HepG2 (cell line): Measurements from ENCODE around the gene OCIAD2. TPM values are rescaled to one million over a fixed set of nuclear protein-coding genes. Genes with fewer than 3 reads are reported as not detected.
A peak's percentile ranks its signal among the peaks of the same experiment; 100 is the strongest.

Experiments used
- ATAC-seq: fragments of 200-7000 bp; cut with Tn5 transposase; 3 replicates; pipeline ENCODE4 v1.9.1; 2020; ENCODE audit warnings: mild to moderate bottlenecking, moderate library complexity
- BruUV-seq: library from RNA; stranded (reverse); fragments of 400-500 nt; replicated peaks from 2 replicates; lab custom pipeline; 2021; lab: Mats Ljungman, UMichigan
- CTCF ChIA-PET: fragments of 300-600 bp; formaldehyde crosslinking; extraction: SDS; loops from one replicate; lab custom pipeline; 2021; ENCODE audit warnings: low total read pairs, inconsistent platforms, low intra/inter-chr PET ratio; lab: Yijun Ruan, JAX
- POLR2A ChIA-PET: fragments of 350-600 bp; sonication (Branson Sonifier 250); formaldehyde crosslinking; loops from one replicate; lab custom pipeline; 2020; ENCODE audit warnings: antibody characterized with exemption, inconsistent platforms; lab: Yijun Ruan, JAX
- DNase-seq: peaks from one replicate; pipeline ENCODE4 v3.0.0-alpha.2; 2015; ENCODE audit warnings: low spot score
- FAIRE-seq: peaks from 3 replicates; lab custom pipeline; 2011; peaks lifted over from hg19 to GRCh38; lab: Jason Lieb, UNC
- H2AFZ ChIP-seq: one replicate; pipeline ENCODE4 v1.6.1; 2011; ENCODE audit warnings: low read length, inconsistent platforms
- H3K27ac ChIP-seq: fragments of 300-600 bp; 3 replicates; pipeline ENCODE4 v1.8.0; 2011; ENCODE audit warnings: mixed run types, mild to moderate bottlenecking, mixed read lengths, low read length, inconsistent platforms; ENCODE audit not compliant: insufficient read depth; ENCODE audit errors: extremely low read length
- H3K27me3 ChIP-seq, 2 experiments: fragments of 200-600 bp in 1 of 2; 2 replicates in 1 of 2; 3 replicates in 1 of 2; pipeline versions ENCODE4 v1.6.0 to v1.8.0; 2011; ENCODE audit warnings: low read length in 2 of 2, mild to moderate bottlenecking in 2 of 2, moderate library complexity in 2 of 2, inconsistent platforms in 1 of 2; ENCODE audit not compliant: insufficient read depth in 2 of 2, control insufficient read depth in 1 of 2
- H3K36me3 ChIP-seq, 2 experiments: fragments of 200-600 bp in 1 of 2; replicated peaks in 1 of 2; 2 replicates in 1 of 2; 3 replicates in 1 of 2; pipeline versions ENCODE4 v1.5.1 to v1.8.0; 2011; ENCODE audit warnings: low read length in 2 of 2, inconsistent platforms in 1 of 2; ENCODE audit not compliant: insufficient read depth in 2 of 2, control insufficient read depth in 1 of 2
- H3K4me1 ChIP-seq: 2 replicates; pipeline ENCODE4 v1.5.1; 2012; ENCODE audit warnings: low read length, inconsistent platforms; ENCODE audit not compliant: insufficient read depth
- H3K4me2 ChIP-seq: 2 replicates; pipeline ENCODE4 v1.6.0; 2011; ENCODE audit warnings: low read depth, low read length, inconsistent platforms
- H3K4me3 ChIP-seq, 3 experiments: fragments of 200-600 bp in 1 of 3; sonication (generic), shearing (Covaris generic) in 1 of 3; replicated peaks in 1 of 3; 2 replicates each; pipeline ENCODE4 v1.5.1; 2011 to 2016; ENCODE audit warnings: low read length in 3 of 3, inconsistent platforms in 2 of 3, low read depth in 2 of 3, mild to moderate bottlenecking in 2 of 3, control low read depth in 1 of 3, mixed read lengths in 1 of 3; ENCODE audit not compliant: insufficient read depth in 1 of 3
- H3K79me2 ChIP-seq: one replicate; pipeline ENCODE4 v1.6.1; 2011; ENCODE audit warnings: low read length, inconsistent platforms; ENCODE audit not compliant: insufficient read depth
- H3K9ac ChIP-seq: 2 replicates; pipeline ENCODE4 v1.6.0; 2011; ENCODE audit warnings: mild to moderate bottlenecking, low read depth, low read length, inconsistent platforms; ENCODE audit not compliant: insufficient read depth
- H3K9me3 ChIP-seq: 2 replicates; pipeline ENCODE4 v1.5.1; 2012; ENCODE audit warnings: mild to moderate bottlenecking, low read length
- H4K20me1 ChIP-seq: 2 replicates; pipeline ENCODE4 v1.6.0; 2011; ENCODE audit warnings: inconsistent platforms, mild to moderate bottlenecking, low read length, moderate library complexity; ENCODE audit not compliant: insufficient read depth
- BRCA1 ChIP-seq: sonication (generic); formaldehyde crosslinking; IDR thresholded peaks from 2 replicates; pipeline ENCODE4 v1.4.0; 2020; ENCODE audit warnings: missing genetic modification reagents
- CEBPG ChIP-seq: IDR thresholded peaks from 2 replicates; pipeline ENCODE4 v1.6.1; 2016
- EHMT2 ChIP-seq: fragments of 200-600 bp; sonication (generic); IDR thresholded peaks from 2 replicates; pipeline ENCODE4 v1.7.0; 2017; ENCODE audit warnings: antibody characterized with exemption, low read depth, low read length, borderline replicate concordance
- ESRRA ChIP-seq: sonication (generic); formaldehyde crosslinking; IDR thresholded peaks from 2 replicates; pipeline ENCODE4 v1.5.1; 2020; ENCODE audit warnings: mild to moderate bottlenecking, low read depth, missing genetic modification reagents
- HNF4A ChIP-seq: sonication (generic); formaldehyde crosslinking; IDR thresholded peaks from 2 replicates; pipeline ENCODE4 v1.4.0; 2020; ENCODE audit warnings: missing genetic modification reagents
- NCOR1 ChIP-seq: fragments of 200-600 bp; sonication (generic); IDR thresholded peaks from 2 replicates; pipeline ENCODE4 v1.7.0; 2017; ENCODE audit warnings: antibody characterized with exemption, low read length, borderline replicate concordance
- NPAS2 ChIP-seq: sonication (generic); formaldehyde crosslinking; IDR thresholded peaks from 2 replicates; pipeline ENCODE4 v1.8.0; 2022; ENCODE audit warnings: mild to moderate bottlenecking, missing genetic modification reagents, borderline replicate concordance
- RCOR2 ChIP-seq: IDR thresholded peaks from 2 replicates; pipeline ENCODE4 v1.6.1; 2016; ENCODE audit warnings: missing biosample characterization, missing genetic modification reagents
- SP5 ChIP-seq: IDR thresholded peaks from 2 replicates; pipeline ENCODE4 v1.6.1; 2016; ENCODE audit warnings: low read depth, borderline replicate concordance
- ZNF136 ChIP-seq: sonication (generic); formaldehyde crosslinking; IDR thresholded peaks from 2 replicates; pipeline ENCODE4 v1.8.1; 2022; ENCODE audit warnings: low read depth, mild to moderate bottlenecking, moderate library complexity, missing genetic modification reagents
- ZNF17 ChIP-seq: sonication (generic); formaldehyde crosslinking; IDR thresholded peaks from 2 replicates; pipeline ENCODE4 v1.5.0; 2020; ENCODE audit warnings: mild to moderate bottlenecking, missing genetic modification reagents
- ZNF224 ChIP-seq: sonication (generic); formaldehyde crosslinking; IDR thresholded peaks from 2 replicates; pipeline ENCODE4 v1.5.0; 2020; ENCODE audit warnings: mild to moderate bottlenecking, missing genetic modification reagents
- ZNF33B ChIP-seq: sonication (generic); formaldehyde crosslinking; IDR thresholded peaks from 2 replicates; pipeline ENCODE4 v1.5.1; 2020; ENCODE audit warnings: mild to moderate bottlenecking, missing genetic modification reagents
- ZNF703 ChIP-seq: sonication (generic); formaldehyde crosslinking; IDR thresholded peaks from 2 replicates; pipeline ENCODE4 v1.5.1; 2020; ENCODE audit warnings: missing genetic modification reagents, mild to moderate bottlenecking, moderate library complexity, borderline replicate concordance
- ZZZ3 ChIP-seq: sonication (generic); formaldehyde crosslinking; IDR thresholded peaks from 2 replicates; pipeline ENCODE4 v1.4.0; 2020; ENCODE audit warnings: missing genetic modification reagents, mild to moderate bottlenecking, borderline replicate concordance
- WGBS: methylation state at CpG from one replicate; pipeline ENCODE4 v1.1.6; 2017; ENCODE audit warnings: low lambda C conversion rate; 5-methylcytosine and 5-hydroxymethylcytosine counted together
- in situ Hi-C: cut with HindIII; loops from 2 replicates; pipeline ENCODE4 v1.10.0; 2017; ENCODE audit warnings: low pct_unique_long_range_greater_than_20kb; ENCODE audit not compliant: extremely low pct_ligation_motif_present
- intact Hi-C: fragments of 100-400 bp; cut with micrococcal nuclease; formaldehyde crosslinking; loops from one replicate; pipeline ENCODE4 v1.10.0; 2022; ENCODE audit not compliant: unreplicated experiment
- polyA plus RNA-seq, 8 experiments: library from polyadenylated mRNA; depleted of rRNA in 3 of 8; stranded (reverse) in 7 of 8; unstranded in 1 of 8; fragments of >200 nt; fragmentation: Illumina TruSeq in 4 of 8; extraction: Trizol in 4 of 8; gene quantifications; 2 replicates each; pipeline versions ENCODE4 v1.2.1 to v1.2.3, GENCODE V29; 2011 to 2016; ENCODE audit warnings: low read depth in 4 of 8, missing spikeins in 1 of 8, mixed read lengths in 1 of 8; ENCODE audit not compliant: insufficient read depth in 1 of 8
- total RNA-seq, 5 experiments: library from RNA; depleted of rRNA; stranded (reverse); fragments of >200 nt; fragmentation: Illumina TruSeq; extraction: Trizol; gene quantifications; 2 replicates each; pipeline ENCODE4 v1.2.3, GENCODE V29; 2016; ENCODE audit warnings: low read depth in 1 of 5
- TF ChIP-seq, protein P1 (sequence below): sonication (generic); formaldehyde crosslinking; IDR thresholded peaks from 2 replicates; pipeline ENCODE4 v1.4.0; 2020; ENCODE audit warnings: mild to moderate bottlenecking, low read depth, missing genetic modification reagents
- TF ChIP-seq, protein P2 (sequence below): sonication (generic); formaldehyde crosslinking; IDR thresholded peaks from 2 replicates; pipeline ENCODE4 v1.4.0; 2020; ENCODE audit warnings: low read depth, mild to moderate bottlenecking, missing genetic modification reagents
- TF ChIP-seq, protein P3 (sequence below): sonication (generic); formaldehyde crosslinking; IDR thresholded peaks from 2 replicates; pipeline ENCODE4 v1.8.0; 2022; ENCODE audit warnings: mild to moderate bottlenecking, missing genetic modification reagents, moderate library complexity

Gene OCIAD2
- total and polyA plus RNA-seq, 2 of the 13 experiments (the other 11 are each of a cell fraction or from before 2014, with no cell fraction given) = not detected

DNA sequence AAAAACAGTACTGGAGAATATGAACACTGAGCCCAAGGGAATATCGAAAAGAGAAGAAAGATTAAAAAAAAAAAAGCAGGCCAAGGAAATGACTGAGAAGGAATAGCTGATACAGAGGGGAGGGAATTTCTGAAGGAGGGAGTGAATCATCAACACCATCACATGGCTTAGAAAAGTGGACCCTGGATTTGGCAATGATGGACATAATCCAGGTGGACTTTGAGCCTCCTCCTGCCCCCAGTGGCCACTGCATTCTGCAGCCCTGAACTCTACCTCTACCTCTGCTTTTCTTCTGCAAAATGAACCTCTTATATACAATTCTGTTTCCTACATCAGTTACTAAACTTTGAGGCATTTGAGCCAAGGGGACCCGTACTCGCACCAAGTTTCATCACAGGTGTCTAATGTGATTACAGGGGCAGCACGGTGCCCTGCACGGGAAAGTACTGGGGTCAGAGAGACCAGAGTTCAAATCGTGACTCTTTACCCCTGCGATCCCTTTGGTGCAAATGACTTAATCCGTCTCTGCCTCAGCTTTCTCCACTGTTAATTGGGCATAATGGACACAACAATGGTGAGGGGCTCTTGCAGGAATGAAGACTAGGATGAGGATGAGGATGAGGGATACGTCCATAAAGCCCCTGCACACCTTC, 1.1 kb downstream of the OCIAD2 start (continued):
- no peak for TF ChIP-seq ZNF136 (CRISPR knock-in tag)
- TF ChIP-seq, protein P1, sequence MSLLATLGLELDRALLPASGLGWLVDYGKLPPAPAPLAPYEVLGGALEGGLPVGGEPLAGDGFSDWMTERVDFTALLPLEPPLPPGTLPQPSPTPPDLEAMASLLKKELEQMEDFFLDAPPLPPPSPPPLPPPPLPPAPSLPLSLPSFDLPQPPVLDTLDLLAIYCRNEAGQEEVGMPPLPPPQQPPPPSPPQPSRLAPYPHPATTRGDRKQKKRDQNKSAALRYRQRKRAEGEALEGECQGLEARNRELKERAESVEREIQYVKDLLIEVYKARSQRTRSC (CRISPR knock-in tag) = no peak
- no peak for TF ChIP-seq SP5 (CRISPR knock-in tag)
- TF ChIP-seq, protein P2, sequence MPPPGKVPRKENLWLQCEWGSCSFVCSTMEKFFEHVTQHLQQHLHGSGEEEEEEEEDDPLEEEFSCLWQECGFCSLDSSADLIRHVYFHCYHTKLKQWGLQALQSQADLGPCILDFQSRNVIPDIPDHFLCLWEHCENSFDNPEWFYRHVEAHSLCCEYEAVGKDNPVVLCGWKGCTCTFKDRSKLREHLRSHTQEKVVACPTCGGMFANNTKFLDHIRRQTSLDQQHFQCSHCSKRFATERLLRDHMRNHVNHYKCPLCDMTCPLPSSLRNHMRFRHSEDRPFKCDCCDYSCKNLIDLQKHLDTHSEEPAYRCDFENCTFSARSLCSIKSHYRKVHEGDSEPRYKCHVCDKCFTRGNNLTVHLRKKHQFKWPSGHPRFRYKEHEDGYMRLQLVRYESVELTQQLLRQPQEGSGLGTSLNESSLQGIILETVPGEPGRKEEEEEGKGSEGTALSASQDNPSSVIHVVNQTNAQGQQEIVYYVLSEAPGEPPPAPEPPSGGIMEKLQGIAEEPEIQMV (CRISPR knock-in tag) = no peak
- peak; percentile 66; the same call in 1 of the 2 replicates for TF ChIP-seq NCOR1
- TF ChIP-seq HNF4A (CRISPR knock-in tag) = peak; percentile 83
- no peak for TF ChIP-seq BRCA1 (CRISPR knock-in tag)
- TF ChIP-seq CEBPG = 0 out of 2 replicates have a peak, but pooled peaks have one; percentile 13
- TF ChIP-seq EHMT2 = no peak
- no peak for TF ChIP-seq ZZZ3
- TF ChIP-seq, all 625 proteins: peak for 11

DNA sequence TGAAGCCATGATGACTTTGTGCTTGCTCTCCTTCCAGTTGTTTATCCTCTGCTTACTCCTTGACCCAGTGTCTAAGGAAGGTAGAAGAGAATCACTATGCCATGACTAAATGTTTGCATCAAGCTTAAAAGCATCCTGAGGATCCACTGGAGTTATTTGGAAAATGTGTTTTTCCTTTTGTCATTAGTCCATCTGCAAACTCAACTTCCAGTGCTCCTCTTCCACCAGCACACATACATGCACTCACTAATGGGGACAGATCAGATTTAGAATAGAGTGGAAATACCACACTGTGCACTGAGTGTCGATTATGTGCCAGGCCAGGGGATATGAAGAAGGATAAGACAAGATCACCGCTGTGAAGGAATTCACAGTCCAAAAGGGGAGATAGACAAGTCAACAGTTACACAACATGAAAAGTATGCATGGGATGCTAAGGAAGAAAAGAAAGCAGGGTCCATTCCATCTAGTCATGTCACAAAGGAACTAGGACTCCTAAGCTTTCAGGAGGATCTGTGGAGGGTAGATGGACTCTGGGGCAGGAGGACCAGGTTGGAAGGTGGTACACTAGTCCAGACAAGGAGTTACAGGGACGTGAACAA, 1.9 kb downstream of the OCIAD2 start:
- BruUV-seq = no TSS peak

More for the DNA sequence above, 1.9 kb downstream of the OCIAD2 start:
- 19% methylated on average over 3 of the region's 3 CpGs for WGBS
- no peaks in the 10 kb centered on the region for H3K79me2 ChIP-seq
- in situ Hi-C loops (no loop called here), intact Hi-C loops (no loop called here)
- POLR2A ChIA-PET = no interaction called here
- FAIRE-seq = no peak
- no peak for DNase-seq
- TF ChIP-seq ZNF17 (CRISPR knock-in tag) (no peak), RCOR2 (CRISPR knock-in tag) (no peak), ZNF703 (CRISPR knock-in tag) (no peak), ZNF33B (no peak), ESRRA (CRISPR knock-in tag) (no peak), ZNF224 (no peak), NPAS2 (CRISPR knock-in tag) (no peak)
- TF ChIP-seq, protein P3, sequence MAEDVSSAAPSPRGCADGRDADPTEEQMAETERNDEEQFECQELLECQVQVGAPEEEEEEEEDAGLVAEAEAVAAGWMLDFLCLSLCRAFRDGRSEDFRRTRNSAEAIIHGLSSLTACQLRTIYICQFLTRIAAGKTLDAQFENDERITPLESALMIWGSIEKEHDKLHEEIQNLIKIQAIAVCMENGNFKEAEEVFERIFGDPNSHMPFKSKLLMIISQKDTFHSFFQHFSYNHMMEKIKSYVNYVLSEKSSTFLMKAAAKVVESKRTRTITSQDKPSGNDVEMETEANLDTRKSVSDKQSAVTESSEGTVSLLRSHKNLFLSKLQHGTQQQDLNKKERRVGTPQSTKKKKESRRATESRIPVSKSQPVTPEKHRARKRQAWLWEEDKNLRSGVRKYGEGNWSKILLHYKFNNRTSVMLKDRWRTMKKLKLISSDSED (CRISPR knock-in tag) = no peak
- no peak overlapping the region for H3K4me2 ChIP-seq
- no peak overlapping the region for H3K27ac ChIP-seq
- H3K9me3 ChIP-seq = no peaks in the 10 kb centered on the region
- CTCF ChIA-PET = no interaction called here
- H3K27me3 ChIP-seq = no peaks in the 10 kb centered on the region
- no peak for ATAC-seq
- no peak overlapping the region for H2AFZ ChIP-seq
- H3K9ac ChIP-seq = no peak overlapping the region
- H4K20me1 ChIP-seq = no peaks in the 10 kb centered on the region
- no peaks in the 10 kb centered on the region for H3K36me3 ChIP-seq
- H3K4me1 ChIP-seq = peaks cover 23% of the 10 kb centered on the region
- H3K4me3 ChIP-seq = no peak overlapping the region
